NCI-H510A treated with DMSO at 0.1 percent for 48 hours (cell line): Measurements from ENCODE around the gene EGLN3.
"Not testable (repeated sequence)": the region's sequence is repeated elsewhere in the genome, so short reads cannot be mapped to it uniquely, and the experiment has no call there.

ENCODE experiments used
- DNase-seq: peaks from one replicate; lab custom pipeline; 2025; lab: John Stamatoyannopoulos, UW

EGLN3 gene

DNA sequence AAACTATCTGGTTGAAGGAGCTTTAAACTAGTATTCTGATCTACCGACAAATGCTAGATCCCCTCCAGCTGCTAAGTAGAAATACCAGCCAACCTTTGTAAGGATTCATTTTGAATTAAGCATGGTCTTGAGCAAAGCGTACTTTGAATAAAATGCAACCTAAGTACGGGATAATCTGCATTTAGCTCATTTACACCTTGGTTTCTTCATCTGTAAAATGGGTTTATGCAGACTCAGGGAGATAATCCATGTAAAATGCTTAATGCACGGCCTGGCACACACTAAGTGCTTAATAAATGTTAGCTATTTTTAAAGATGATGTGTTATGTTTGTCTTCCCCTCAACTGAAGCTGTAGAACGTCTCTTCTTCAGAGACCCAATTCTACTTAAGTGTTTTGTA lies 15.9 kb downstream of the EGLN3 start:
- no peak for DNase-seq

- no peak for DNase-seq
Observed at GRCh38 chr14:33934043-33934750, 16.7 kb downstream of the EGLN3 start.

DNA sequence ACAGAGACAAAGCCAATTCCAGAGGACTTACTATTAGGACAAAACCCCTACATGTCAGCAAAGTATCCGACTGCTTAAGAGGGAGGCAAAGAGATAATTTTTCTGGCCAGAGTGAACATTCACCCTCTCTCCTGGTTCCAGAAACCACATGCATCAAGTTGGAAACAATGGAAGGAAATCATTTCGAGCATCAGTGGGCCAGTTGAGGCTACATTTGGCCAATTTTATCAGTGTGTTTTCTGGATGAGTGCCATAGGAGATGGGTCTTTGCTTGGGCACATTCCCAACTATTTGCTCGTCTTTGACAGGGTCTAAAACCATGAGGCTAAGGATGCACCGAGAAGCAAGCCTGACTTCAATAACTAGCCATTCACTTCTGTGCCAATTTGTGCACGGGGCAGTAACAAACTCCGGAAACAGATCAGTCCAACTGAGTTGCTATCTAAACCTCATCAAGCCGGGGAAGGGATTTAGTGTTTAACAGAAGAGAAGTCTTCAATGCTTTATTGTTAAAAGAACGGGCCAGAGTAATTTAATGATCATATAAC lies 17.4 kb downstream of the EGLN3 start:
- no peak for DNase-seq

DNA sequence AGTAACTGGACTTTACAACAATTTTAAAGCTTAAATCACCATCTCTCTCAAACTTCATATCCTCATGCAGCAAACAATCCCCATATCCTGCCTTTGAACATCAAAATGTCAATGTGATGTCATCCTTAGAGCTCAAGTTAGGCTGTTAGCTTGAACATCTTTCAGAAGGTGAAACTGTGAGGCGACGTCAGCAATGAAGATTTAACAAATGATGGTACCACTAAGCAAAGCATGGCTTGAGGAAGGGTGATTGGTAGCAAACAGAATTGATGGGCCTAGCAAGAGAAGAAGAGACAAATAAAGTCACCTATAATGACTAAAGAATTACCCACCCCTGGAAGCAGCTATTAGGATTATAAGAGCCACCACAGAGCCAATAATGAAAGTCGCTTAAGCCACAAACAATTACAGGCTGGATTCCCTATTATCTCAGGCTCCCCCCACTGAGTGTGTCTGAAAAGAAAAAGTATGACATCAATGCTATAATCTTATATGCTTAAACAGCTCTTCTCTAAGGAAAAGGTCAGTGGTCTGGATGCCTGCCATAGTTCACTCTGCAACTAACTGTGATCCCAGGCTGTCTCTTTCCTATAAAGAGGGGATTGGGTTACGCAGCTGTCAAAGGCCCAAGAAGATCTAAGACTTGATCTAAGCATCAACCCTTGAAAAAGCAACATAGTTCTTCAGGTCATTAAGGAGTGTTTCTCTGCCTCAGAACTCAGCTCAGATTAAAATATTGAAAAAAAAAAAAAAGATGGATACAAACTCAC lies 18.1 kb downstream of the EGLN3 start:
- peak; percentile 27 for DNase-seq

DNA sequence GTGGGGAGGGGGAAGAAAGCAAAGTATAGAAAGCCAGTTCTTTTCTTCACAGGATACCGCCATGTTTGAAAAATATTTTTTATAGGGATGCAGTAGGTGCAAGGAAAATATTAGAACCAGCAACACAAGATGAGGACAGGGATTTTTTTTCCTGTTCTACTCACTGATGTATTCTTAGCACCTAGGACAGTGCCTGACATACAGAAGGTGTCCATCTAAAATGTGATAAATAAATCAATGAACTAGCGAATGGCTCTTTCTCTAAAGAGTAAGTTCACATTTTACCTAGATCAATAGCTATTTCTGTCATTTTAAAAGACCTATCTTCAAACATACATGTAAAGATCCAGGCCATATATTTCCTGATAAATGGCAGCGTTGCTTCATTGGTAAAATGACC lies 18.8 kb downstream of the EGLN3 start:
- no peak for DNase-seq

DNA sequence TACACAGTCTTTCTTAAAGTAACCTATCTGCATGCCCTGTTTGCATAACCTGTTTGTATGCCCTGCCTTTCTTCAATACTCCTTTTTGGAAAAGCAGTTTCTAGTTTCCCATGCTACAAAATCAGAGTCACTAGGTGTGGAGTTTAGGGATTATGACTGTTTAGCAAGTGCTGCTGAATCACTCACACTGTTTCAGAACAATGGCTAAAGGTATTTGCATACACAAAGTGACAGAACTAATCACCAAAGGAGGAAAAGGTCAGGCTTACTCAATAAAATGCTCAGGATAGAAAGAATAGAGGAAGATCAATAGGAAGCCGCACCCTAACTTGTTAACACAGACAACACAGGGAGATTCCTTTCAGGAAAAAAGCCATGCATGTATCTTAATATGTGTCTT lies 19.4 kb downstream of the EGLN3 start:
- DNase-seq, result no peak

GRCh38 chr14:33930439-33930838 lies 20.4 kb downstream of the EGLN3 start:
- DNase-seq, result no peak

DNA sequence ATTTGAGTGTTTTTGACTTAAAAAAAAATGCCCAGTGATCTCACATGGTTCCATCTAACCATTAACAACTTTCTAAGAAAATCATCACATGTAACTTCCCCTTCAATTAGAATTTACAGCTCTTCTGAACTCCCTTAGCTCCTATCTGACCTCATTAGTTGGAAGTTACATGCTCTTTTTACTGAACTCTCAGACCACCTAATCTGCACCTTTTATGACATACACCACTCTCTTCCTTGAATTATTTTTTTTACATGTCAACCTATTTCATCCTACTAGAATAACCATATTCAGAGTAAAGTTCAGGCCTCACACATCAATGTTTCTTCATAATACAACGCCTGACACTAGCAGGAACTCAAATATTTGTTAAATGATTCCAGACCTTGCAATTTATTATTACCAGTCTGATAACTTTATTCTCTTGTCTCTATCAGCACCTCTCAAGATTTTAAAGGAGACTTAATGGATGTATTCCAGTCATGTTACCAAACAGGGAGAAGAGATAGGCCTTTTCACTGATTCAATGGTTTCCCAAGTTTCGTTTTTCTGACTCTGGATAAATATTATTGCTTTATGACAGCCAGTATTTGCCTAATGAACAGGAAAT lies 21.0 kb downstream of the EGLN3 start:
- no peak for DNase-seq

DNA sequence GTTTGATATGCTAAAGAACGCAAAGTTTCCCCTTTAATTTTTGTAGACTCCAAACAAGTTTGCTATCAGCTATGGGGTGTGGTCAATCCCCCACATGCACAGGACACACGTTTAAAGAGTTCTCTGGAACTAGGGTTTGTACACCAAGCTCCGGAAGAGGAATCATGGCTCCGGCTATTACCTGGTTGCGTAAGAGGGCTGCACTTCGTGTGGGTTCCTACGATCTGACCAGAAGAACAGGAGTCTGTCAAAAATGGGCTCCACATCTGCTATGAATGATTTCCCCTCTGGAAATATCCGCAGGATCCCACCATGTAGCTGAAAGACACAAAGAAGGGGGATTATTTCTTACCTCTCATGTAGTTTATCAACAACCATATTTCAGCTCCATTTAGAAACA lies 22.0 kb downstream of the EGLN3 start:
- DNase-seq, result no peak

DNA sequence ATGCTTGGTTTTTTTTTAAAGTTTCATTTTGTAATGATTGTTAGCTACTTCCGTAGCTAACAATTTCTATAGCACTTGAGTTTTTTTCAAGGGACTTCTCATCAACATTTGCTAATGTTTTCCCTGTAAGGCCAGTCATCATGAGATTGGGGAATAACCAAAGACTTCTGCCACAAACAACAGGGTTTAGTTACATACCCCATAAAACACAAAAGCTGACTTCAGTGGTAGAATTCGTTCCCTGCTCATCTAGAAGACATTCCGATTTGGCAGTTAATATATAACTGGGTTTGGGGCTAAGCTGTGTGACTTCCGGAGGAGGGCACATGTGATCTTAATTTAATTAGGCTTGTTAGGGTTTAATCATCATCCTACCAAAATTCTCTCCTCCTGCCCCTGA lies 22.9 kb downstream of the EGLN3 start:
- DNase-seq, result no peak

GRCh38 chr14:33926967-33927366 lies 23.9 kb downstream of the EGLN3 start:
- DNase-seq, result not testable (repeated sequence)

DNA sequence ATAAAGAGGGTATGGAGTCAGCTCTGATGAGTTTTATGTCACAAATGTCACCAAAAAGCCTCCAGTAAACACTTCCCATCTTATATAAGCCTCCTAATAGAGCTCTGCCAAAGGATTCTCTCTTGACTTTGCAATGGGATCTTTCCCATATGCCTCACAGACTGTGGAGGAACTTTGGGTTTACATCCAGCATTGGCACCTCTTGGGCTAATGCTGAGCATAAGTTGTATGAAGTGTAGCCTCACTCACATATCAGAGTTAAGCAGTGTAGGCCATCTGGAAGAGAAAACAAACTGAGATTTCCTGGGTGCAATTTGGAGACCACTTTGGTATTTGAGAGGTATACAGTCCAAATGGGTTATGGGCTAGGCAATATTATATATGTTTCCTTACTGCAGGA lies 24.9 kb downstream of the EGLN3 start:
- no peak for DNase-seq

GRCh38 chr14:33925235-33925634 lies 25.6 kb downstream of the EGLN3 start:
- DNase-seq, result no peak

DNA sequence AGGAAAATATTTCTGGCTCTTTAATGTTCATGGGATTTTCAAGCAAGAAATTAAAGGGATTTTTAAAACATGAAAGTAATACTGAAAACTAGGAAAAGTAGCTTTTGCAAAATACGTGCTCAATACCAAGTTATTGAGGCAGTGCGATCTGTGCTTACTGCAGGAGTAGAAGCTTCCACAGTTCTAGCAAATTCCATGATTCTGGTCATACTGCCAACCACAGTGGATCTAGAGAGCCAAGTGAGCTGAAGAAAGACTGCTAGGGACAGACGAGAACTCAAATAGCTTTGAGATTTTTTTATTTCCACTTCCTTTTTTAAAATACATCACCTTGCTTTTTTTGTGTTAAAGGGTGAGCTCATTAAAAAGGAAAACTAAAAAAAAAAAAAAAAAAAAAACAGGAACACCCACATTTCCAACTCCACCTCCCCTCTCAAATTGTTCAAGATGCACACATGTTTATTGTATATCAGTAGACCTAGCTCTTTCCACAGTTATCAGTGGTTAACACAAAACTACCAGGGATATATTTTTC lies 26.2 kb downstream of the EGLN3 start:
- no peak for DNase-seq

DNA sequence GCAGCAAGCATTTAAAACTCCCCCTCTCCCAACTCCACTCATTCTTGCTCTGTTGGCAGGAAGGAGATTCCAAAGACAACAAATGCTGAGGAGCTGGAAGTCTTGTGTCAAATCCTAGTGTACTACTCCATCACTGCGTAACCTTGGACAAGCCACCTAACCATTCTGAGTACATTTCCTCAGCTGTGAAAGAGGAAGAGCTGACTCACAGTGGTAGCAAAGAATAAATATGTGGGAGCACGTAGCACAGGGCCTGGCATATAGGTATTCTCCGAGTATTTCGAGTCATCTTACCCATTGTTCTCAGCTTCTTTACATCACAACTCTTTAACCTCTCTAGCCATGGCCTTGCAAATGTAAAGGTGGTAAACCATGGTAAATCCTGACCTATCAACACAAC lies 28.7 kb downstream of the EGLN3 start:
- DNase-seq, result no peak

- no peak for DNase-seq
Observed at GRCh38 chr14:33918256-33918655, 32.6 kb downstream of the EGLN3 start.

DNA sequence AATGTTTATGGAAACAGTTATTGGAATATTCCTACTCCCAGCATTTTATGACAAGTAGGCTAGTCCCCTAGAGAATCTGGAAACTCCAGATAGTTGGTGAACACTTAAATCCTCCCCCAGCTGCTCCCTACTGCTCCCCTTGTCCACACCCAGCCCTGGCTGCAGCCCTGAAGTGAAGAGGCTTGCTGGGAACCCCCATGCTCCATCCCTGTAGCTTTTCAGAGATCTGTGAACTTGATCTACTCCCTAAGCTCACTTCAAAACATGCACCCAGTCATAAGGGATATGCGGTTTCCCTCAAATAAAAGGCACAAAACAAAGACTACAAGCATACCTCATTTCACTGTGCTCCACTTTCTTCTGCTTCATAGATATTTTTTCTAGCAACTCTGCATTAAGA lies 33.2 kb downstream of the EGLN3 start:
- no peak for DNase-seq

DNA sequence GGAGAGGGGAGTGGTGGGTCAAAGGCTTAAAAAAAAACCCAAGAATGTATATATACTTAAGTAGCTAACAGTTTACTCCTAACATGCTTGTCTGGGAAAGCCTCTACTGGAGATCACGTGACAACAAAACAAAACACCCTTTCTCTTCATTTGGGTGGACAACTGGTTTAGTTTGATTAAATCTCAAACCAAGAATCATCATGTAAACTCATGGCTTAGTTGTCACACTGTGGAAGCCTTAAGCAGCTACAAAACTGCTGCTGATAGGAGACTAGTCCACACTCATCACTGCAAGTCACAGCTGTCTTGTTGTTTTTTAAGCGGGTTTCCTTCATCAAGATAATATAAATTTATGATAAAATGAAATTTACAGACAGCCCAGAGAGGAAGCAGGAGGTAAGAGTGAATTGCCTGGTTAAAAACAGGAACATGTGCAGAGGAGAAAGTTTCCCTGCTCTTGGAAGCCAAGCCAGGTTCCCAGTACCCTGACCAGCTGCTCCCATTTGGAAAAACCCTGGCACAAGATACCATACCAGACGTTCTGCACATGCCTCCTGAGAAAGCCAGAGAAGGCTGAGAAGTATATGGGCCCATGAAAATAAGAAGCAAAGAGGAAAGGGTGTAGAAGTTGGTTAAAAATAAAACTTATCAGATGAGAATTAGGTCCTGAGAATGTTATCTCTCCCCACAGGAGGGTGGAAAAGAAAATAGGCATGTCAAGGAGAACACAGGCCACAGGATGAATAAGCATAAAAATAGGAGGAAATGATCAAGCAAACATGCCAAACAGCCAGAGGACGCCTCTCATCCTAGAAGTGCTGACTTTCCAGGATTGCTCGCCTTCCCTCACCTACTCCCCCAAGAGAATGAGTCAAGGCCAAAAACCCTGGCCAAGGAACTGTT lies 34.0 kb downstream of the EGLN3 start:
- no peak for DNase-seq

- no peak for DNase-seq
Observed at GRCh38 chr14:33915682-33916081, 35.2 kb downstream of the EGLN3 start.

DNA sequence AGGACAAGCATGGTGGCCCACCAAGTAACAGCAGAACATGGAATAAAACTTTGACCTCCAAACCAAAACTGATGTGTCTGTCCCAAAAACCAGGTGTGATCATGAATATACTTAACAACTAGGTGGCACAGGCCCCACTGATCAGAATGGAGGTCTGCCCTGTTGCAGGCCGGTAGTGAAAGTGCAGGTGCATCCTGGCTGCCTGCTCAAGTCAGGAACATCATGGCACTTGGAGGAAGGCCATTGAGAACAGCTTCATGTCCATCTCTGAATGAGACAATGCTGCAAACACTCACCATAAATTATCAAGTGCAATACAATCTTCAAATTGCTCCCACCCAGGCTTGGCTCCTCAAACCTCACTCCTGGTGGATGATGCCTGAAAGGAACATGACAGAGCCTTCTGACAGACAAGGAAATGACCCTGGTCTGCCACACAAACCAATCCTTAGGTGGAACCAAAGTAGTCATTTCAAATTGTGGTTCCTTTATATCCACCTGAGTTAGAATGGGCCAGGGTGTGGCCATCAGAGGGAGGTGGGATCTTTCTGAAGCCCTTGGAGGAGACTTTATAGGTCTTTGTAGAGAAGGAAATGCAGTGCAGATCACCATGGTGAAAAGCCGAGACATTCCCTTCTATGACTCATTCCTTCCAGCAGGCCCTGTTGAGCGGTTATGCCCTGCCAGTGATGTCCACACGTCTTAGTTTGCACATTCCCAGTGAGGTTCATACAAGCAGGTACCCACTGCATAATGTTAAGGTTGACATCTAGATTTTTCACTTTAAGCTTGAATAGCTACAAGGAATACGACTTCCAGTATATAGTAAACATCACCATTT lies 36.0 kb downstream of the EGLN3 start:
- no peak for DNase-seq

DNA sequence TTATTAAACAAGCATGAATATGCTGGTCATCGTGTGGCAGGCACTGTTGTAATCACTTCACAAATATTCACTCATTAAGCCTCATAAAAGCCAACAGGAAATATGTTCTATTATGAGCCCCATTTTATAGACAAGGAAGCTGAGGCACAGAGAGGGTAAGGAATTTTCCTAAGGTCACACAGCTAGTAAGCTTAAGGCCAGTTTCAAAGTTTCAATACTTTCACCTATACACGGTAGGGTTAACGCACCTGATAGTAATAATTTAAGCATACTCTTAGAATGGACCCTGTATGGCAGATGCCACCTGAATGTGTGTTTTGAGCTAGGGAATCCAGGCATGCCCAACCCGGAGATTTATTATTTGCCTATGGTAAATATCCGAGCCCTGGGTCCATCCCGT lies 39.8 kb downstream of the EGLN3 start:
- no peak for DNase-seq
